HepG2 (cell line): ENCODE measurements around the gene TESK1. TPM values are rescaled to one million over a fixed set of nuclear protein-coding genes. Genes with fewer than 3 reads are reported as not detected.

ENCODE experiments used
- CCDC6 ChIP-seq: sonication (generic); formaldehyde crosslinking; IDR thresholded peaks from 2 replicates; pipeline ENCODE4 v1.8.1; 2022; ENCODE audit warnings: mild to moderate bottlenecking, missing genetic modification reagents, moderate library complexity
- GABPB1 ChIP-seq: IDR thresholded peaks from 2 replicates; pipeline ENCODE4 v1.6.1; 2016; ENCODE audit warnings: mild to moderate bottlenecking, missing genetic modification reagents, moderate library complexity, missing compliant biosample characterization
- KIAA2018 ChIP-seq: sonication (generic); formaldehyde crosslinking; IDR thresholded peaks from 2 replicates; pipeline ENCODE4 v1.5.0; 2020; ENCODE audit warnings: mild to moderate bottlenecking, missing genetic modification reagents, borderline replicate concordance
- MED8 ChIP-seq: sonication (generic); formaldehyde crosslinking; IDR thresholded peaks from 2 replicates; pipeline ENCODE4 v1.8.1; 2023; ENCODE audit warnings: mild to moderate bottlenecking, missing genetic modification reagents; ENCODE audit not compliant: insufficient replicate concordance
- TBX3 ChIP-seq: fragments of 450-650 bp; IDR thresholded peaks from 2 replicates; pipeline ENCODE4 v1.6.1; 2017; ENCODE audit warnings: antibody characterized with exemption, mild to moderate bottlenecking, inconsistent platforms, borderline replicate concordance
- ZFP82 ChIP-seq: sonication (generic); formaldehyde crosslinking; IDR thresholded peaks from 2 replicates; pipeline ENCODE4 v1.5.1; 2020; ENCODE audit warnings: mild to moderate bottlenecking, missing genetic modification reagents, borderline replicate concordance
- ZNF326 ChIP-seq: sonication (generic); formaldehyde crosslinking; IDR thresholded peaks from 2 replicates; pipeline ENCODE4 v1.4.0; 2020; ENCODE audit warnings: missing genetic modification reagents, borderline replicate concordance
- ZNF564 ChIP-seq: sonication (generic); formaldehyde crosslinking; IDR thresholded peaks from 2 replicates; pipeline ENCODE4 v1.8.1; 2023; ENCODE audit warnings: mild to moderate bottlenecking, missing genetic modification reagents
- ZNF724P ChIP-seq: sonication (generic); formaldehyde crosslinking; IDR thresholded peaks from 2 replicates; pipeline ENCODE4 v1.8.0; 2022; ENCODE audit warnings: missing genetic modification reagents, borderline replicate concordance
- ZNF784 ChIP-seq: sonication (generic); formaldehyde crosslinking; IDR thresholded peaks from 2 replicates; pipeline ENCODE4 v1.5.1; 2020; ENCODE audit warnings: missing genetic modification reagents, mild to moderate bottlenecking, borderline replicate concordance
- polyA plus RNA-seq, 8 experiments: library from polyadenylated mRNA; depleted of rRNA in 3 of 8; stranded (reverse) in 7 of 8; unstranded in 1 of 8; fragments of >200 nt; fragmentation: Illumina TruSeq in 4 of 8; extraction: Trizol in 4 of 8; gene quantifications; 2 replicates each; pipeline versions ENCODE4 v1.2.1 to v1.2.3, GENCODE V29; 2011 to 2016; ENCODE audit warnings: low read depth in 4 of 8, missing spikeins in 1 of 8, mixed read lengths in 1 of 8; ENCODE audit not compliant: insufficient read depth in 1 of 8
- total RNA-seq, 5 experiments: library from RNA; depleted of rRNA; stranded (reverse); fragments of >200 nt; fragmentation: Illumina TruSeq; extraction: Trizol; gene quantifications; 2 replicates each; pipeline ENCODE4 v1.2.3, GENCODE V29; 2016; ENCODE audit warnings: low read depth in 1 of 5
- TF ChIP-seq, protein P1 (sequence below): sonication (generic); formaldehyde crosslinking; IDR thresholded peaks from 2 replicates; pipeline ENCODE4 v1.4.0; 2020; ENCODE audit warnings: missing genetic modification reagents, mild to moderate bottlenecking, borderline replicate concordance
- TF ChIP-seq, protein P2 (sequence below): sonication (generic); formaldehyde crosslinking; IDR thresholded peaks from 2 replicates; pipeline ENCODE4 v1.9.0; 2022; ENCODE audit warnings: low read depth, missing genetic modification reagents

TESK1 gene
- total and polyA plus RNA-seq, 2 of the 13 experiments (the other 11 are each of a cell fraction or from before 2014, with no cell fraction given), result 7.3 to 13.6 TPM

- TF ChIP-seq, protein P1, sequence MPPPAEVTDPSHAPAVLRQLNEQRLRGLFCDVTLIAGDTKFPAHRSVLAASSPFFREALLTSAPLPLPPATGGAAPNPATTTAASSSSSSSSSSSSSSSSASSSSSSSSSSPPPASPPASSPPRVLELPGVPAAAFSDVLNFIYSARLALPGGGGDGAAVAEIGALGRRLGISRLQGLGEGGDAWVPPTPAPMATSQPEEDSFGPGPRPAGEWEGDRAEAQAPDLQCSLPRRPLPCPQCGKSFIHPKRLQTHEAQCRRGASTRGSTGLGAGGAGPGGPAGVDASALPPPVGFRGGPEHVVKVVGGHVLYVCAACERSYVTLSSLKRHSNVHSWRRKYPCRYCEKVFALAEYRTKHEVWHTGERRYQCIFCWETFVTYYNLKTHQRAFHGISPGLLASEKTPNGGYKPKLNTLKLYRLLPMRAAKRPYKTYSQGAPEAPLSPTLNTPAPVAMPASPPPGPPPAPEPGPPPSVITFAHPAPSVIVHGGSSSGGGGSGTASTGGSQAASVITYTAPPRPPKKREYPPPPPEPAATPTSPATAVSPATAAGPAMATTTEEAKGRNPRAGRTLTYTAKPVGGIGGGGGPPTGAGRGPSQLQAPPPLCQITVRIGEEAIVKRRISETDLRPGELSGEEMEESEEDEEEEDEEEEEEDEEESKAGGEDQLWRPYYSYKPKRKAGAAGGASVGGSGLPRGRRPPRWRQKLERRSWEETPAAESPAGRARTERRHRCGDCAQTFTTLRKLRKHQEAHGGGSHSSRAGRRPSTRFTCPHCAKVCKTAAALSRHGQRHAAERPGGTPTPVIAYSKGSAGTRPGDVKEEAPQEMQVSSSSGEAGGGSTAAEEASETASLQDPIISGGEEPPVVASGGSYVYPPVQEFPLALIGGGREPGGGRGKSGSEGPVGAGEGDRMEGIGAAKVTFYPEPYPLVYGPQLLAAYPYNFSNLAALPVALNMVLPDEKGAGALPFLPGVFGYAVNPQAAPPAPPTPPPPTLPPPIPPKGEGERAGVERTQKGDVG, result no peak
- peak; percentile 6; the same call in 1 of the 2 replicates for TF ChIP-seq CCDC6 (CRISPR knock-in tag)
- peak; percentile 94 for TF ChIP-seq GABPB1 (CRISPR knock-in tag)
- peak; percentile 93; the same call in 1 of the 2 replicates for TF ChIP-seq ZNF784
- TF ChIP-seq ZNF326, result no peak
- 0 out of 2 replicates have a peak, but pooled peaks have one; percentile 14 for TF ChIP-seq ZNF564
- TF ChIP-seq, protein P2, sequence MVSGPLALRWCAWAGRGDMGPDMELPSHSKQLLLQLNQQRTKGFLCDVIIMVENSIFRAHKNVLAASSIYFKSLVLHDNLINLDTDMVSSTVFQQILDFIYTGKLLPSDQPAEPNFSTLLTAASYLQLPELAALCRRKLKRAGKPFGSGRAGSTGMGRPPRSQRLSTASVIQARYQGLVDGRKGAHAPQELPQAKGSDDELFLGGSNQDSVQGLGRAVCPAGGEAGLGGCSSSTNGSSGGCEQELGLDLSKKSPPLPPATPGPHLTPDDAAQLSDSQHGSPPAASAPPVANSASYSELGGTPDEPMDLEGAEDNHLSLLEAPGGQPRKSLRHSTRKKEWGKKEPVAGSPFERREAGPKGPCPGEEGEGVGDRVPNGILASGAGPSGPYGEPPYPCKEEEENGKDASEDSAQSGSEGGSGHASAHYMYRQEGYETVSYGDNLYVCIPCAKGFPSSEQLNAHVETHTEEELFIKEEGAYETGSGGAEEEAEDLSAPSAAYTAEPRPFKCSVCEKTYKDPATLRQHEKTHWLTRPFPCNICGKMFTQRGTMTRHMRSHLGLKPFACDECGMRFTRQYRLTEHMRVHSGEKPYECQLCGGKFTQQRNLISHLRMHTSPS (CRISPR knock-in tag), result no peak
- TF ChIP-seq KIAA2018 (CRISPR knock-in tag), result no peak
- no peak for TF ChIP-seq ZFP82
- TF ChIP-seq MED8, result no peak
- no peak for TF ChIP-seq TBX3
- TF ChIP-seq ZNF724P, result no peak; the same call in 1 of the 2 replicates
Observed at GRCh38 chr9:35603986-35604577, 980 bp upstream of the TESK1 start (continued).
